GM21786 (cell line): ENCODE results near the gene TBC1D22B.

ENCODE experiments used
- ATAC-seq: cut with Tn5 transposase; IDR thresholded peaks from one replicate; pipeline ENCODE4 v1.9.1; 2021; ENCODE audit not compliant: unreplicated experiment

Gene TBC1D22B

GRCh38 chr6:37239526-37239925 lies 18.0 kb upstream of the TBC1D22B start:
- no peak for ATAC-seq

- ATAC-seq, result peak; percentile 63
These were observed 17.4 kb upstream of the TBC1D22B start for GRCh38 chr6:37239950-37240713.

- no peak for ATAC-seq
These were observed 16.4 kb upstream of the TBC1D22B start for GRCh38 chr6:37241131-37241530.

GRCh38 chr6:37241775-37242428 lies 15.7 kb upstream of the TBC1D22B start:
- ATAC-seq, result no peak

- no peak for ATAC-seq
These were observed 15.0 kb upstream of the TBC1D22B start for GRCh38 chr6:37242429-37243052.

GRCh38 chr6:37243131-37243815 lies 14.3 kb upstream of the TBC1D22B start:
- no peak for ATAC-seq

- ATAC-seq, result no peak
These were observed 13.7 kb upstream of the TBC1D22B start for GRCh38 chr6:37243816-37244370.

- ATAC-seq, result no peak
These were observed 12.9 kb upstream of the TBC1D22B start for GRCh38 chr6:37244430-37245310.

GRCh38 chr6:37251211-37251780 lies 6.3 kb upstream of the TBC1D22B start:
- no peak for ATAC-seq

GRCh38 chr6:37253486-37254007 lies 4.0 kb upstream of the TBC1D22B start:
- ATAC-seq, result no peak

GRCh38 chr6:37254881-37255280 lies 2.7 kb upstream of the TBC1D22B start:
- ATAC-seq, result no peak

- no peak for ATAC-seq
These were observed 766 bp upstream of the TBC1D22B start for GRCh38 chr6:37256692-37257319.

GRCh38 chr6:37257320-37257633 lies 295 bp upstream of the TBC1D22B start:
- ATAC-seq, result no peak

GRCh38 chr6:37258405-37259105 lies 983 bp downstream of the TBC1D22B start:
- ATAC-seq, result no peak

- ATAC-seq, result no peak
These were observed 1.6 kb downstream of the TBC1D22B start for GRCh38 chr6:37259191-37259590.

GRCh38 chr6:37260040-37260439 lies 2.5 kb downstream of the TBC1D22B start:
- ATAC-seq, result no peak

- ATAC-seq, result no peak
These were observed 2.9 kb downstream of the TBC1D22B start for GRCh38 chr6:37260444-37260843.

GRCh38 chr6:37261198-37261597 lies 3.6 kb downstream of the TBC1D22B start:
- no peak for ATAC-seq
